ENCODE measurements around the gene NAT16.

Gene NAT16

GRCh38 chr7:101155303-101155702 is 24.8 kb downstream of the NAT16 start:
- TF ChIP-seq CTCF (IDR thresholded peaks at IDR 0.05), result no peak

GRCh38 chr7:101154693-101155102 is 25.4 kb downstream of the NAT16 start:
- TF ChIP-seq CTCF (IDR thresholded peaks at IDR 0.05), result no peak

GRCh38 chr7:101153969-101154692 is 26.0 kb downstream of the NAT16 start, which contains the start of gene AP1S1:
TSS of gene AP1S1 (plus strand) at chr7:101154476. CDS start at chr7:101154515, 39 bp downstream.
- no peak for TF ChIP-seq CTCF (IDR thresholded peaks at IDR 0.05)

- no peak for TF ChIP-seq CTCF (IDR thresholded peaks at IDR 0.05)
Observed at GRCh38 chr7:101151908-101152651, 28.0 kb downstream of the NAT16 start.

- TF ChIP-seq CTCF (IDR thresholded peaks at IDR 0.05), result no peak
Observed at GRCh38 chr7:101140746-101141382, 39.2 kb downstream of the NAT16 start.

- TF ChIP-seq CTCF (IDR thresholded peaks at IDR 0.05), result no peak
Observed at GRCh38 chr7:101140339-101140699, 39.8 kb downstream of the NAT16 start.

GRCh38 chr7:101138213-101138870 is 41.8 kb downstream of the NAT16 start:
- TF ChIP-seq CTCF (IDR thresholded peaks at IDR 0.05), result peak; percentile 92

Data from LNCAP (cell line).